GM18861 (cell line): ENCODE measurements around the gene GALNT5.
A peak's percentile ranks its signal among the peaks of the same experiment; 100 is the strongest.
"Not testable (repeated sequence)": the region's sequence is repeated elsewhere in the genome, so short reads cannot be mapped to it uniquely, and the experiment has no call there.

Experiments
- ATAC-seq: cut with Tn5 transposase; IDR thresholded peaks from one replicate; pipeline ENCODE4 v1.9.1; 2021; ENCODE audit not compliant: unreplicated experiment

The GALNT5 gene

GRCh38 chr2:157257312-157258252, at the start of gene GALNT5:
Gene GALNT5 (plus strand): TSS chr2:157257705. CDS start chr2:157258083, 378 bp downstream.
- ATAC-seq, result no peak

GRCh38 chr2:157216286-157216965, 41.1 kb upstream of the GALNT5 start:
- ATAC-seq, result no peak

GRCh38 chr2:157217409-157217808, 40.1 kb upstream of the GALNT5 start:
- no peak for ATAC-seq

DNA sequence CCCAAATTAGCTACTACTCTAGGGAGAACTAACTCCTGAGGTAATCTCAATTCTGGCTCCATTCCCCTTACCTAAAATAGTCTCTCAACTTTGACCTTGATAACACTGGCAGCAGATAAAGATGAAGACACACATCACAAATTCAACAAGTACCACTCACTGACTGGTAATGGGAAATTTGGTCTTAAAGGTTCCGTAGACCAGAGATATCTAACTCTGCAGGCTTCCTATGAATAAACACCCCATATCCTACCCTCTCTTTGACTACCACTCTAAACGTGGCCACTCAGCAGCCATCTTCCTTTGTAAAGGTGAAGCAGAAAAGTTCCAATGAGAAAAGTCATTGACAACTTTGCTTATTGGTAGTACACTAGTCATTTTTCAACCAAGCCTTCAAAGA, 38.6 kb upstream of the GALNT5 start:
- no peak for ATAC-seq

DNA sequence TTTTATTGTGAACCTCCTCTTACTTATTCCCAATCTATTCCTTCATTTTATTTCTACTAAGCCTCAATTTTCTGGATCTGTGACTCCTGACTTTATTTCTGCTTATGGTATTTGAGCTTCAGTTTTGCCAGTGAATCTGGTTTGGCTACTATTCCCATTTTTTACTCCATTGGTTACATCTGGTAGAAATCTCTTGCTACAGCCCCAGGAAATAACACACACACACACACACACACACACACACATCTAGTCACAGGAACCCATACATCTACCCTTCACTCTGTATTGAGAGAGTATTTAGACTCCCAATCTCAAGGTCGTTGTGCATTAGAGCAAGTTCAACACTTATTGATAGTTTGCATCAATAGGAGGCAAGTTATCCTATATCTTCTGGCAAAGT, 37.0 kb upstream of the GALNT5 start:
- no peak for ATAC-seq

DNA sequence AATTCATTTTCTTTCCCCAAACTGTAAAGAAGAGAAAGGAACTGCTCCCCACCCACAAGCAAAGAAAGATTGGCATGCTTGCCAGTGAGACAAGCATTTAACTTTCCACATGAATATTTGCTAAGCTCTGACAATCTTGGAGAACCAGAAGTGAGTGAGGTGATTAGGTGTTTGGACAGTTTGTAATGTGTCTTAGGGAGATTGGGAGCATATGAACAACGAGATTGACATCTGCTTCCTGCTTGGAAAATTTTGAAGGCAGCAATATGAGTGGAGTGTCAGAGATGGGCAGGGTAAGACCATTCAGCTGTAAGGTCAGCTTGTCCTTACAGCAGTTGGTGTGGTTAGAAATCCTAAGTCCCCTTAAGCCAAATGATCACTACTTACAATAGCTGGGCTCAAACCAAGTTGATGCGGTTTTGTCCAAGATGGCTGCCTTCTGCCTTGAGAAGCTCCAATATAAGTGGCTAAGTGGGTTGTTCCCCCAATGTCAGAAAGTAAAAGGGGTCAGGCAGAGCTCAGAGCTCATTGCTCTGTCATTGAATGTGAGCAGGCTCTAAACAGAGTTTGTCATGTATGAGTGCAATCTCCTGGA, 36.0 kb upstream of the GALNT5 start:
- ATAC-seq, result no peak

DNA sequence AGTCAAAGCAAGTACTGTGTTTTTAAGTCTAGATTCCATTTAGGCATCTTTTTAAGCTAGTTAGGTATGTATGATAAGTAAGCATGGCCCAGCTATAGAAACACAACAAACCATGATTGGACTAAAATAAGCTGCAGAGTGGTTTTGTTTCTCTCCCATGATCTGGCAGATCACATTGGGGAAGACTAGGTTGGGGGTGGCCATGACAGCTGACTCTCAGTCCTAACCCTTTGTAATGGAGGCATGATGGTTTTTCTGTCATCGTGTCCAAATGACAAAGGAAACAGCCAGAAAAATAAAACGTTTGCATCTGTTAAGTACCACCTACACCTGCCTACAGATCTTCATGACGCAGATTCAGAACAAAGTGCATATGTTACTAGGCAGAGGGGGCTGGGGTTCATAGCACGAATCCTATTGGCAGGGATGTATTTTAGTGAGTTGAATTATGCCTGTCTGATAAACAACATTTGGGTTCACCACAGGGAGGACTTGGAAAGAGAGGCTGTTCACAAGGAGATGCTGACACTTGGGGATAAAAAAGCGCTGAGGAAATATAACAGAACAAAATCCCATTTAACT, 33.8 kb upstream of the GALNT5 start:
- no peak for ATAC-seq

- not testable (repeated sequence) for ATAC-seq
Observed at GRCh38 chr2:157224448-157224847, 33.1 kb upstream of the GALNT5 start.

DNA sequence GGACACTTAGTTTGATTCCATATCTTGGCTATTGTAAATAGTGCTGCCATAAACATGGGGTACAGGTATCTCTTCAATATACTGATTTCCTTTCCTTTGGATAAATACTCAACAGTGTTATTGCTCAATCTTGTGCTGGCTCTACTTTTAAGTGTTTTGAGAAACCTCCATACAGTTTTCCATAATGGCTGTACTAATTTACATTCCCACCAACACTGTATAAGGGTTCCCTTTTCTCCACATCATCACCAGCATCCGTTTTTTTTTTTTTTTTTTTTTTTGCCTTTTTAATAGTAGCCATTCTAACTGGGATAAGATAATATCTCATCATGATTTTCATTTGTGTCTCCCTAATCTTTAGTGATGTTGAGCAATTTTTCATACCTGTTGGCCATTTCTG, 29.9 kb upstream of the GALNT5 start:
- no peak for ATAC-seq

DNA sequence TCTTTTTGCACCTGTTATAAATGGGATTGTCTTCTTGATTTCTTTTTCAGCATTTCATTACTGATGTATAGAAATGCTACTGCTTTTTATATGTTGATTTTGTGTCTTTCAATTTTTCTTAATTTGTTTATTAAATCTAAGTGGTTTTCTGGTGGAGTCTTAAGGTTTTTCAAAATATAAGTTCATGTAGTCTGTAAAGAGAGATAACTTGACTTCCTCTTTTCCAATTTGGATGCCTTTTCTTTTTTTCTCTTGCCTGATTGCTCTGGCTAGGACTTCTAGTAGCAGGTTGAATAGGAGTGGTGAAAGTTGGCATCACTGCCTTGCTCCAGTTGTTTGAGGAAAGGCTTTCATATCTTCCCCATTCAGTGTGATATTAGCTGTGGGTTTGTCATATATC, 28.6 kb upstream of the GALNT5 start:
- ATAC-seq, result no peak

DNA sequence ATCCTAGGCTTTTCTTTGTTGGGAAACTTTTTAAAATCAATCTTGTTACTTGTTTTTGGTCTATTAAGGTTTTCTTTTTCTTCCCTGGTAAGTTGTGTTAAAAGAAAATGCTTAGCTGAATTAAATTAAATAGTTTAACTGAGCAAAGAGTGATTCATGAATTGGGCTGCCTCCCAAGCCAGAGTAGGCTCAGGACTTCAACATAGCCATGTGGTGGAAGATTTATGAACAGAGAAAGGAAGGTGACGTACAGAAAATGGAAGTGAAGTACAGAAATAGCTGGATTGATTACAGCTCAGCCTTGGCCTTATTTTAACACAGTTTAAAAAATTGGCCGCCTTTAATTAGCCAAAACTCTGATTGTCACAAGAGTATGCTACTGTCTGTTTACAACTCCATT, 27.9 kb upstream of the GALNT5 start:
- no peak for ATAC-seq

- no peak for ATAC-seq
Observed at GRCh38 chr2:157231476-157231875, 26.0 kb upstream of the GALNT5 start.

DNA sequence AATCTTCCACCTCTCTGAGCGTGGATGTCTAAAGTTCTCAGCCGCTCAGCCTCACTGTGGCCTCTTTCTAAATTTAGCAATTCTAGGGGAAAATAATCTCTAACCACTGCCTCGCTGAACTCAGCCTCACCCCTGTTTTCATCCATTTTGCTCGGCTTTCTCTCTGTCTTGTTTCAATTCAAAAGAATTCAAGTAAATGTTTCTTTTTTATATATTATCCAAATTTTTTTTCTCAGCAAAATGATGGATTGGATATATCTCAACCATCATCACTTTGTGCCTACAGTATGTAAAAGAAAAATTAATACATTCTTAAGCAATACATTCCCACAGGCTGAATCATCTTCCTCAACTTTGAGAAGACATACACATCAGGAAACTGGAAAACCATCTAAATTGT, 24.0 kb upstream of the GALNT5 start:
- ATAC-seq, result no peak

DNA sequence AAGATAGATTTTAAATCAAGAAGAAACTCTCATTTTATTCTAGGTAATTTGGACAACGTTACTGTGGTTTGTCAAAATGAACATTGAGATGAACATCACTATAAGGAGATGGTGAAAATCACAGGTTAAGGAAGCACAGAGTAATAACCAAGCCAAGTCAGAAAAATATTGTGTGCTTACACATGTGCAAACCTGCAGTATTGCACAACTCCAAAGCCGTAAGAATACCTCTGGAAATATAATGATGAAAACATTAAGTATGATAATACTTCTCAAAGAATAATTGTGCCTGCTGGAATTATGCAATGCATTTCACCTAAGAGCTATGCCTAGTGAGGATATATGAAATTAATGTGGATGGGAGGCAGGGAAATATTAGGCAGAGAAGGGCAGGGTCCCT, 21.1 kb upstream of the GALNT5 start:
- ATAC-seq, result no peak

DNA sequence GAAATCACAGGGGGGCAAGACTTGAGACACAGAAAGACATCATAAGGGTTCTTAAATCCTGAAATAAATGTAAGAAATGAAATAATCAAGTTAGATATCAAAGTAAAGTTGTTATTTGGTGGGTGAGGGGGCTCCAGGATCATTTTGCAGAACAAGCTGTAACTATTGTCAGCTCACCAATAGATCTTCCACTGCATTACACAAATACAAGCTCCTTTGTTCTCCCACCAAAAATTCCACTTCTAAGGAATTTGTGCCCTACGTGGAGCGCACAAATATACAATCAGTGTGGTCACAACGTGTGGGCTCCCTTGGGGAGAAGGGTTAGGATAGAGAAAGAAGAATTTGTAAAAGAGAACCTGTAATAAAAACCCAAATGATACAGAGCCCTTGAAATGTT, 19.2 kb upstream of the GALNT5 start:
- no peak for ATAC-seq

DNA sequence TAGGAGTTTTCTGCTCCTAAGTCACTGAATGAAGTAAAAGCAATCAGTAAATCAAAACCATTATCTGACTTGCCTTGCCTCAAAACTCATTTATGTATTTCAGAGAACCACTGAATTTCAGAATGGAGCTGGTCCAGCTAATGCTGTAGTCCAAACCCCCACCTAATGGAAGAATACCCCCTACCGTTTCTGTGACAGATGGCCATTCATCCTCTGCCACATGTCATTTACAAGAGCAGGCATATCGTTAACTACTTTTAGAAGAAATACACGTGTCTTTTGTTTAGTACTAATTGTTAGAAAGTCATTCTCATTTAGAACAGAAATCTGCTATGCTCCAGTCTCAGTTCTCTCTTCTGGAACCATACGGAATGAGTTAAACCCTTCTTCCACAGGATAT, 12.8 kb upstream of the GALNT5 start:
- no peak for ATAC-seq

DNA sequence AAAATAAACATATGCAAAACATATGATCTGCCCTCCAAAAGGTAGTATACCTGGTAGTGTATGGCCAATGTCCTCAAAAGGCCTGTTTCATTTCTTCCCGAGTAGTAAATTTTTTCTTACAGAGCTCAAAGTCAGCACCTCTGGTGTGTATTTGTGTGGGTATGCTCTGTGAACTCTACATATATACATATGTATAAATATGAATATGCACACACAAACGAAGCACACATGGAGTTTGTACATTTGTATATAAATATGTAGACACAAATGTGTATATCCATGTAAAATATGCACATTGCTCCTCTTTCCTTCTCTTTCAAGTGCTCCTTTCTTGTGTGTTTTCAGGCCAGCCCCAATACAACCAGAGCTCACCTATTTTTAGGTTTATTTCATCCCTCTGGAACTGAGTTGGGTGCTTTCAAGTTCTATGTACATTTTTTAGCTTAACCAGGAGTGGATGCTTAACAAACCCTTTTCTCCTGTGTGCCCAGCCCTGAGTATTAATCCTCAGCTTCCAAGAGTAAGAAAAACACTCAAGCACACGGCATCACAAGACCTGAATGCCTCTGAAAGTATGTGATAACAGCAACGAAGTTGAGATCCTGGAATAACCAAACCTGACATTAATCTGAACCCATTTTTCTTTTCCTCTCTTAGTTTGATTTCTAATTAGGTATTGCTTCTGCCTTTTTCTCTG, 12.2 kb upstream of the GALNT5 start:
- ATAC-seq, result no peak

DNA sequence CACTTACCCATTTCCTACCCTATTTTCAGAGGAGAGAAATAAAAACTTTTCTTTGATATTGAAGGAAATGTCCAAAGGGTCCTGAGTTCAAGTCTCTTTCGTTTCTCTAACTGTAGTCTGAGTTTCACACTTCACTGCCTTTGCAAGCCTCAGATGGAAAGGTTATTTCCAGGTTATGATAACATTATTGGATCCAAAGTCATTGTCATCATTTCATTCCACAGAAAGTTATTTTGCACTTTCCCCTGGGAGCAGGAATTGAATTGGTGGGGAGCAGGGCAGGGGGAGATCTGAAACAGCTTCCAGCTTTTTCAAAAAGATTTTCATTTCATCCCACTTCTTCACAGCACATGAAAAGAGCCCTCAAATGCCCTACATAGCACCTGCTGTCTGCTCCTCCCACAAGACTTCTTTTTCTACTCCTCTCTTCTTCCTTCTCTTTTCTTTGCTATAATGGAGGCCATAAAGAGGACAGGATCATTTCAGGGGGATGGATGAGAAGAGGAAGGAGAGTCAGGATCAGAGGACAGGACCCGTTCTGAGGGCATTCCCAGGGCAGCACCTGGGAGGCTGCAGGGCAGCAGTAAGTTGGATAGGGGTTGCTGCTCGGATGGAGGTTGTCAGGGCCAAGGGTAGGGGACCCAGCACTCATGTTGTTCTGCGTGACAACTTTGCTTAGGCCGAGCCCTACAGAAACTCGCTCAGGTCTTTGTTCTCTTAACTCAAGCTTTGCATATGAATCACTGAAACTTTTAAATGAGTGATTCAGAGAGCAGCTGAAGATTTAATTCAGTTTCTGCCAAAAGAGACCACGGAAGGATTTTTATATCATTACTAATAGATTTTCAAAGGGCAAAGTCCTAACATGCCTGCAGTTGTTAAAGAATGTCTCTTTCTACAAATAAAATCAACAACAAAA, 11.4 kb upstream of the GALNT5 start:
- peak; percentile 95 for ATAC-seq

DNA sequence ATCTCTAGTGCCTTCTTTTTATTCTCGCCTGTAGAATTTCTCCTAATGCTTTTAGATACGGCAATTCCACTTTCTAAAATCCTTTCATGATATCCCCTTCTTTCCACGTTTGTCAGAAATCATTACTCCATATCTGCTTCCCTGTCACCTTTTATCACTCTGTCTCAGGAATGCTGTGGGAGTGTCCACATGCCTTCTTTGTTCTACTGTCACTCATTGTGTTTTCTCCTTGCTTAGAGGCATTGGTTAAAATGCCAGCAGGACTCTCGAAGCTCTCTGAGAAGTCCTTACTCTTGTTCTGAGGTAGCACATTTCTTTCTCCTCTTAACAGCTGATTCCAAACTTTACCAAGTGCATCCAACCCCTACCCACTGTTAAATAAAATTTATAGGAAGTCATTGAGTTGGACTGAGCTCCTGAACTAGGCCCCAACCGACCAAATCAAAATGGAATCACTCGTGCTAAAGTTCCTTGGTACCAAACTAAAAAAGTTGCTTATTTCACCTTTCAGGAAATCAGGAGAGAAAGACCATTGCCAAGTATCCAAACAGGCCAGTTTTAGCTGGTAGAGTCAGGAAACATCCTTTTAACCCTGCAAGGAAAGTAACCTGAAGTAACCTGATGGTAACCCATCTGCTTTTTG, 10.6 kb upstream of the GALNT5 start:
- no peak for ATAC-seq
